HuH-7.5 (cell line): ENCODE results near the gene DIP2A.
"Not testable (repeated sequence)": the region's sequence is repeated elsewhere in the genome, so short reads cannot be mapped to it uniquely, and the experiment has no call there.

Experiments
- DNase-seq: peaks from one replicate; pipeline ENCODE4 v3.0.0; 2011; ENCODE audit warnings: low spot score

DIP2A gene

GRCh38 chr21:46443910-46444309 is 14.8 kb upstream of the DIP2A start:
- DNase-seq = no peak

- no peak for DNase-seq
These were observed 10.6 kb upstream of the DIP2A start for GRCh38 chr21:46448108-46448507.

- not testable (repeated sequence) for DNase-seq
These were observed 9.8 kb upstream of the DIP2A start for GRCh38 chr21:46448855-46449254.

- DNase-seq = no peak
These were observed 6.0 kb upstream of the DIP2A start for GRCh38 chr21:46452710-46453109.

GRCh38 chr21:46454142-46454541 is 4.5 kb upstream of the DIP2A start:
- no peak for DNase-seq

GRCh38 chr21:46454634-46455390 is 3.9 kb upstream of the DIP2A start:
- DNase-seq = no peak

- DNase-seq = no peak
These were observed 2.9 kb upstream of the DIP2A start for GRCh38 chr21:46455575-46456385.

GRCh38 chr21:46456750-46457149 is 1.9 kb upstream of the DIP2A start:
- DNase-seq = no peak

- no peak for DNase-seq
These were observed 833 bp upstream of the DIP2A start for GRCh38 chr21:46457801-46458314.

- no peak for DNase-seq
These were observed 299 bp downstream of the DIP2A start for GRCh38 chr21:46459024-46459355.

- DNase-seq = no peak
These were observed 843 bp downstream of the DIP2A start for GRCh38 chr21:46459356-46460112.

- no peak for DNase-seq
These were observed 3.2 kb downstream of the DIP2A start for GRCh38 chr21:46461909-46462308.

GRCh38 chr21:46465153-46465552 is 6.5 kb downstream of the DIP2A start:
- DNase-seq = not testable (repeated sequence)

GRCh38 chr21:46465651-46466050 is 7.0 kb downstream of the DIP2A start:
- DNase-seq = no peak

GRCh38 chr21:46468108-46468774 is 9.6 kb downstream of the DIP2A start:
- no peak for DNase-seq

- DNase-seq = no peak
These were observed 10.6 kb downstream of the DIP2A start for GRCh38 chr21:46469275-46469674.

- DNase-seq = no peak
These were observed 12.8 kb downstream of the DIP2A start for GRCh38 chr21:46471514-46471913.

GRCh38 chr21:46472246-46472645 is 13.6 kb downstream of the DIP2A start:
- no peak for DNase-seq

- no peak for DNase-seq
These were observed 15.7 kb downstream of the DIP2A start for GRCh38 chr21:46474382-46474781.

GRCh38 chr21:46475296-46475695 is 16.6 kb downstream of the DIP2A start:
- no peak for DNase-seq

- no peak for DNase-seq
These were observed 19.1 kb downstream of the DIP2A start for GRCh38 chr21:46477765-46478164.

GRCh38 chr21:46478910-46479309 is 20.2 kb downstream of the DIP2A start:
- DNase-seq = no peak
